ENCODE results near the gene APLF. TPM values are rescaled to one million over a fixed set of nuclear protein-coding genes. Genes with fewer than 3 reads are reported as not detected.
A peak's percentile ranks its signal among the peaks of the same experiment; 100 is the strongest.

Gene APLF
- total RNA-seq: 4.2 TPM

DNA sequence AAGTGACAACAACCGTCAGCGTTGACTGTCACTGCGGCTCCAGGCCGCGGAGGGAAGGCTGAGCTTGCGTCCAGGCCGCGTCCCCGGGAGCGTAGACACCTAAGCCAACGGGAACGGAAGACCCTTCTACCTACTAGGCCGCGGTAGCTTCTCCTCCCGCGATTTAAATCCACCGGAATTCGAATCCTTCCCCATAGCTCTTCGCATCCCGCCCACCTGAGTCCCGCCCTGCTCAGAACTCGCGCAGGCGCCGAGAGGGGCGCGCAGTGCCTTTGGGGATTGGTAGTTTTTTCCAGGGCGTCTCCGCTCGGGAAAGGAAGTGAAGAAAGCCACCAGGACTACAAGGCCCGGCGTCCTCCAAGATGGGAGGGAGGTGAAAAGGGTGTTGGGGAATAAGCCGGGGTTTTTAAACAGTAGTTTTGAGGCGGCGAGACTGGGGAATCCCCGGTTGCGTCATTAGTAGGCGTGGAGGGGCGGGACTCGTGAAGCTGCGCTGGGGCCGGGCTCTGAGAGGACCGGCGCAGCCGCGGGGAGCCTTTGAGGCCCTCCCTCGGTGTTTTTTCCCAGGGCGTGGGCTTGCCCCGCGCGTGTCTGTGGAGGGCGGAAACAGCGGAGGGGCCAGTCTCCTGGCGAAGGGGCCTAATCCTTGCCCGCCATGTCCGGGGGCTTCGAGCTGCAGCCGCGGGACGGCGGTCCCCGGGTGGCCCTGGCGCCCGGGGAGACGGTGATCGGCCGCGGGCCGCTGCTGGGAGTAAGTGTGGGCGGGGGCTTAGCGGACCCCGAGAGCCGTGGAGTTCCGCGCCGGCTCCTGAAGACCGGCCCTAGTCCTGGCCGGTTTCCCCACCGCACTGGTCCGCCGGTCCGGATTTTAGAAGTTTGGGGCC lies at the start of gene APLF, which contains the start of gene FBXO48:
Gene APLF (plus strand): TSS at position 509 of the 884 bp plus-strand sequence. CDS start 147 bp downstream, at position 656.
Gene FBXO48 (minus strand): TSS at position 218 of the 884 bp plus-strand sequence. CDS start 2,149 bp downstream, outside the sequence.
- peak; percentile 96 for ATAC-seq

DNA sequence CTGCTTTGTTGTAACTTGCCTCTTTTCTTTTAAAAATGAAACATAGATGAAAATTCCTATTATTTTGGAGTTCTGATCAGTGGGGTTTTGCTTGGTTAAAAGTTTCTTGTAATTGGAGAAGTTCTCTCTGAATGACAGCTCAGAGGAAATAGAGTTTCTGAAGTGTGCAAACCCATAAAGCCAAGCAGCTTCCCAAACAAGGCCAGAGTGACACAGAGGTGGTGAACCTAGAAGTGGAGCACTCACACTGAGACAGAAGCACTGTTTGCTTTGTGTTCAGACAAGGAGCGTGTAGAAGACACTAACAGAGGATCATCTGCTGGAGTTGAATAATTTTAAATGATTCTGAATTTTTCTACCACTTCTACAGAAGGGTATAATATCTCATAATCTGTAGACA lies 49.5 kb upstream of the APLF start:
- no peak for ATAC-seq

GRCh38 chr2:68418419-68418818 lies 49.0 kb upstream of the APLF start:
- no peak for ATAC-seq

DNA sequence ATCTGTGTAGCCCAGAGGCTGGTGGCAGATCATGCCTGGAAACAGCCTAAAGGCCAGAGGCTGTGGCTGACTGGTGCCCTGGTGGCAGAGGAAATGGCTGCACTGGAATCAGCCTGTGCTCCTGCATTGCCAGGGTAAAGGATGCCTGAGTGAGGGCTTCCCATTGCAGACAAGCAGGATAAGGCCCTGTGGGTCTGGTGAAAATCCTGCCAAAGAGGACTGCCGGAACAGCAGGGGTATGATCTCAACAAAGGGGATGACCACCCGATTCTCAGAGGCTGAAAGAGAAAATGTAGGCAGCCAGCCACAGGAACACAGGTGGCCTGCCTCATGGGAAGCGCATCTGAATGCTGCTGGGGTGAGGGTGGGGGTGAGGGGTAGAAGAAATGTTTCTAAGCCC lies 48.5 kb upstream of the APLF start:
- no peak for ATAC-seq

- no peak for ATAC-seq
Measured at GRCh38 chr2:68420254-68420910, 47.0 kb upstream of the APLF start.

DNA sequence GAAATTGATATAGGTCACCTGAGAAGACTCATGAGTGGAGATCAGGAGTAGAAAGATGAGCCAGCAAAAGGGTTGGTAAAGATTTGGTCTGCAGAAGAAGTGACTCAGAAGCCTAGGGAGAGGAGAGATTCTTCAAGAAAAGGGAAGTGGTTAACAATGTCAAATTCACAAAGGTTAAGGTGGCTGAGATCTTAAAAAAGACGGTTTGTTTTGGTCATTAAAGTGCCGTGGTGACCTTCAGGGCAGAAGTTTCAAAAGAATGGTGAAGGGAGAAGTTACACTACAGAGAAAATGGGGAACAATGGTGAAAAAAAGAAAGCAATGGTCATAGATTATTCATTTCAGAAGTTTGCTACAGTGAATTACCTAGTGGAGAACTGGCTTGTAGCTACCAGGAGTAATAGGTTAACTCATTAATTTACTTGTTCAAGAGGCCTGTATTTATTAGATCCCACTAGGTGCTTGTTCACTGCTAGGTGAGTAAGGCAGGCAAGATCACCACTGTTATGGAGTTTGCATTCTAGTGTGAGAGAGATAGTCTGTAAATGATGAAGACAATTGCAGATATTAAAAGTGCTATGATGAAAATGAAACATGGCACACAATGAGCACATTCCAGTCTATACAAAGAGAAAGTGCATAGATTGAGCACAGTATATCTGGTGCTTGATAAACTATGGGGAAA lies 43.3 kb upstream of the APLF start:
- ATAC-seq: no peak

DNA sequence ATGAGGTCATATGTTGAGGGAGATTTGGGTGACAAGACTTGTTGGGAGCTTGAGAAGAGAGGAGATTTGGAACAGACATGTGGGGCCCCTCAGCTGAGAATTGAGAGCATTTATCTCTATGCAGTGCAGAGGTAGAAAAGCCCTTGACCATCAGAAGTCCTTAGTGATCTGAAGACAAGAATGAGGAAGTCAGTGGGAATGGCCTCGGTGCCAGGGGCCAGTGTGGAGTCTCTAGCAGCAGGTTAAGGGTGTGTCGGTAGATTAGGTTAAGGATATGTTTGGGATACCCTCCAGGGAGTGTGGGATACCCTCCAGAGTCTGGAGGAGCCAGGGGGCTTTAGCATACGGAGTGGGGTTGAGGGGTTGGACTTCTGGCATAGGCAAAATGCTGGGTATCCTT lies 41.9 kb upstream of the APLF start:
- no peak for ATAC-seq

DNA sequence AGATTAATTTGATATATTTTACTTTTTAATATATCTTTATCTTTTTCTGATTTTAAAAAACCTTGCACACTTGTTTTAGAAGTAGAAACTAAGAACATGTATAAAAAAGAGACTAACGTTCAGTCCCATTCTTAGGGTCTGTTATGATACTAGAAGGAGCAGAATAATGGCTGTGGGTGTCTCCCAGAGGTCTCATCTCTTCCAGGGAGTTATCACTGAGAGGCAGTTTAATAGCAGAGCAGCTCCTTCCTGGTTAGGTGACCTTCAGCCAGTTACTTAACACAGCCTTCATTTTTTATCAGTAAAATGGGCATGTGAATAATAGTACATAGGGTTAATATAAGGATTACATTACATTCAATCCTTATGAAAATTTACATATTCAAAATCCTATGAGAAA lies 40.9 kb upstream of the APLF start:
- ATAC-seq: no peak

GRCh38 chr2:68426848-68427579 lies 40.4 kb upstream of the APLF start:
- peak; percentile 52 for ATAC-seq

DNA sequence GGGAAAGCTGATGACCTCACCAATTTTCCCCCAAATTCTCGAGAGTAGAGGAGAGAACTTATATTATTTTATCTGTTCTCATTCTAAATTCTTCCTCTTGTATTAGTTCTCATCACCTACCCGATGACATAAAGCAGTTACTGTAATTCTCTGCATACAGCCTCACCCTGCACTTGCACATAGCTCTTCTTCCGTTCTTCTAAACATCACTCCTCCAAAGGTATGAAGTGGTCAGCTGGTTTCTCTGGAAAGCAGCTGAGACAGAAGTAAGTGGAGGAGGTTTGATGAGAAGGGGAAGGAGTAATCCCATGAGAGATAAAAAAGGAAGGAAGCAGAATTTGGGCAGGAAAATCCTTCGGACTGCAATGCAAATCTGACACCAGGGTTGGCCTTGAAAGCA lies 39.3 kb upstream of the APLF start:
- ATAC-seq: no peak

- ATAC-seq: no peak
Measured at GRCh38 chr2:68428746-68429145, 38.6 kb upstream of the APLF start.

DNA sequence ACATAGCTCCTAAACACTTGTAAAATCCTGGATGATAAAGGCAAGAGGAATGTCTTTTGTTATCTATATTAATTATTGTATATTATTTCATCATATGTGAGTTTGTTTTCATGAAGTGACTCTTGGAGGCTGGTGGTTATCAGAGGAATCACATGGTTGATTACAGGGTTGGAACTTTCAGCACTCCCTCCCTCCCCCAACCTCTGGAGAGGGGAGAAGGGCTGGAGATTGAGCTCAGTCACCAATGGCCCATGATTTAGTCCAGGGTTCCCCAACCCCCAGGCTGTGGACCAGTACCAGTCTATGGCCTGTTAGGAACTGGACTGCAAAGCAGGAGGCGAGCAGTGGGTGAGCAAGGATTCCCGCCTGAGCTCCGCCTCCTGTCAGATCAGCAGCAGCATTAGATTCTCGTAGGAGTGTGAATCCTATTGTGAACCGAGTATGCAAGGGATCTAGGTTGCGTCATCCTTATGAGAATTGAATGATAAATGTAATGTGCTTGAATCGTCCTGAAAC lies 38.0 kb upstream of the APLF start:
- no peak for ATAC-seq

GRCh38 chr2:68431316-68431972 lies 35.9 kb upstream of the APLF start:
- no peak for ATAC-seq

GRCh38 chr2:68432696-68433658 lies 34.4 kb upstream of the APLF start:
- ATAC-seq: peak; percentile 82

- no peak for ATAC-seq
Measured at GRCh38 chr2:68434981-68435380, 32.4 kb upstream of the APLF start.

DNA sequence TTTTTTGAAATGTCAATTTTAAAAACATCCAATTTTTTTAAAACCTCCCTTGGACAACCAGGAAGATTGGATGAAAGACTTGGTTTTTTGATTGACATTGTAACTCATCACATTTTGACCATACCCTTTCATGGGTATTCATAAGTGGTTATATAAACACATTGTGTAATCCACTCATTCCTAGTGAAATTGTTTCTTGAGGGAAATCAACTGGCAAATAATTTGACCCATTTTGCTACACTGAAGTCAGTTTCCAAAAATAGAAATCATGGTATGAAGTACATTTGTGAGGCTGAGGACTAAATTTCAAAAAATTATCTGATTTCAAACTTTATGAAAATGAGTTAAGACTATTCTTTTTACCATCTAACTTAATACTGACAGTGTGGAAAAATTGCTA lies 31.8 kb upstream of the APLF start:
- no peak for ATAC-seq

DNA sequence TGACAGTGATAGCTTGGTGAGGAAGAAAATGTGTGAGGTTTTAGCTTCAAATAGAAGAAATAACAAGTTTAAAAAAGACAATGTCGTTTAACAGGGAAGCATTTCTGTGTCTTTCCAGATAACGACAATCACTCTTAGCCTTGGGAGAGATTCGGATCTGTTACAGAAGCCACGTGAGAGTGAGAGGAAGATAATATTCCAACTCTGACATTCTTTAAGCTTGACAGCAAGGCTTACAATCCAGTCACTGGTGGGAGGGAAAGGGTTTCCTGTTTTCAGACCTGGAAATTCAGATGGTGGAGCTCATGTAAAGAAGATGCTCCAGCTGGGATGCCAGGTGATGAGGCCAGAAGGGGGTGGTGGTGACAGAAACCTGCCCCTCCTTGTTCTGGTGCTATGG lies 31.1 kb upstream of the APLF start:
- ATAC-seq: no peak

DNA sequence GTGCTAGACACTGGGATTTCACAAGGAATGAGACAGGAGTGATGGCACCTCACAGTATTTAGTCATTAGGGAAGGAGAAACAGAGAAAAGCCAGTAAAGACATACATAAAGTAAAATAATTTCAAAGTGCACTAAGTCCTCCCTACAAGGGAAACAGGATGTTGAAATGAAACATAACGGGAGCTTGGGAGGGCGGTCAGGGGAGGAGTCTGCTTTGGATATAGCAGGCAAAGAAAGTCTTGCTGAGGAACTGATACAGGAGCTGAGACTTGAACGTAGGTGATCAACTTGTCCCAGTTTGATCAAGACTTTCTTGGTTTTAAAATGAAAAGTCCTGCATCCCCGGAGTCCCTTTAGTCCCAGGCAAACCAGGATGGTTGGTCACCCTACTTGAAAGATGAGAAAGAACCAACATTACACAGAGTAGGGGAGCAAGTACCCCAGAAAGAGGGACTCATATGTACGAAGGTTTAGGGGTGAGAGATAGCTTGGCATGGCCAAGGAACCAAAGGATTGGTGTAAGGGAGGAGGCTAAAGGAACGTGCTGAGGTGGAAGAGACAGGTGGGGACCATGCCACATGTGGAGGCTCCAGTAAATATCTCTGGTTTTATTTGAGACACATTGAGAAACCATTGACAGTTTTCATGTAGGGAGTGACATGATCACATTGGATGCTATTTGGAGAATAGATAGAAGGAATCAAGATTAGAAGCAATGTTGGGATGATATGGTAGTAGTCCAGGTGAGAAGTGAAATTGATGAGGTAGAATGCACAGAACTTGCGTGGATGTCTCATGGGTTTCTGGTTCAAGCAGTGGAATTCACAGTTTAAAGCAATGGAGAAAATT lies 28.7 kb upstream of the APLF start:
- ATAC-seq: no peak

DNA sequence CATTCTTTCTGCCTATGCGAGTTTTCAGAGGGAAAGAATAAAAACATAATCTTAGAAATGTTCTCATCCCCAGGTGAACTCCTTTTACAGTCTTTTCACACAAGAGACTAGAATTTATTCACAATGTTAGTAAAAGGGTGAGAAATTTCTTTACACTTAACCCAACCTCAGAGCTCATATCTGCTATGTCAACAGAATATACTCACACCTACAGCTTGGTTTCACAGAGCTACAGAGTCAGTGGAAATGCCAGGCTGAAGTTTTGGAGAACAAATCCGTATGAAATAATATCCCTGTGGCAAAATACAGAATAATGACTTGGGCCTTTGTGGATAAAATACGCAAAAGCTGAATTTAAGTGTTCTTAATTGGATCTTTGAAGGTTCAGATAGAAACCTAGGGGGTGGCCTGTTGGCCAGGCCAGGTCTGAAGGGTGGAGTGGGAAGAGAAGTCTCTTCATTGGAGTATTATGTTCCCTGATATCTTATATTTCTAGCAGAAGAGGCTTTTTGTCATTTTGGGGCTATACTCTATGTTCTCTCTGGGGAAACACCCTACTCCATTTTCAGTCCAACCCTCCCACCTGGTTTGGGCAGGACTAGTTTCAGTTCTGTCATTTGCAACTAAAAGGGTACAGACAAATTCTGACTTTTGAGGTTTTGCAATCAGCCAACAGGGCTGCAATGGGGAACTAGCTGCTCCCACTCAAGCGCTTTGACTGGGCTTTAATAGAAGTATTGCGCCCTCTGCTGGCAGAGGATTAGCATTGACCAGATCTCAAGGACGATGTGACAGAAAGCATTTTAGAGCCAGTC lies 26.0 kb upstream of the APLF start:
- ATAC-seq: peak; percentile 92

All from esophagus mucosa (tissue), 1 donor.